SU-DHL-6 (cell line): ENCODE data around the gene TIAM2.

Source experiments
- H2AFZ ChIP-seq: fragments of 200-600 bp; sonication (generic); 2 replicates; pipeline ENCODE4 v1.6.1; 2014; ENCODE audit warnings: low read depth, mild to moderate bottlenecking, moderate library complexity, mixed read lengths, antibody characterized with exemption, low read length; ENCODE audit not compliant: severe bottlenecking
- H3F3A ChIP-seq: fragments of 200-600 bp; shearing (Covaris generic); 2 replicates; pipeline ENCODE4 v1.6.0; 2016; ENCODE audit warnings: antibody characterized with exemption, mild to moderate bottlenecking; ENCODE audit not compliant: insufficient read depth
- H3K27ac ChIP-seq: fragments of 200-600 bp; sonication (generic); 2 replicates; pipeline ENCODE4 v1.5.1; 2016; ENCODE audit warnings: low read depth, mild to moderate bottlenecking, low read length, moderate library complexity, mixed read lengths
- H3K27me3 ChIP-seq: fragments of 200-600 bp; sonication (generic), shearing (Covaris generic); 2 replicates; pipeline ENCODE4 v1.6.0; 2014; ENCODE audit warnings: mild to moderate bottlenecking, low read length
- H3K36me3 ChIP-seq: fragments of 200-600 bp; sonication (generic); 2 replicates; pipeline ENCODE4 v1.6.1; 2014; ENCODE audit warnings: mild to moderate bottlenecking, low read length, mixed read lengths
- H3K4me2 ChIP-seq: fragments of 300-600, 200-600 bp; shearing (Covaris generic), sonication (generic); 2 replicates; pipeline ENCODE4 v1.6.0; 2014; ENCODE audit warnings: low read length, low read depth, mild to moderate bottlenecking; ENCODE audit not compliant: poor library complexity, severe bottlenecking
- H3K4me3 ChIP-seq: fragments of 200-600 bp; sonication (generic); 2 replicates; pipeline ENCODE4 v1.5.1; 2014; ENCODE audit warnings: antibody characterized with exemption, low read length, mild to moderate bottlenecking, mixed read lengths; ENCODE audit not compliant: insufficient read depth, poor library complexity, severe bottlenecking
- H3K79me2 ChIP-seq: fragments of 200-600 bp; sonication (generic); 2 replicates; pipeline ENCODE4 v1.6.1; 2014; ENCODE audit warnings: mild to moderate bottlenecking, low read length, moderate library complexity; ENCODE audit not compliant: insufficient read depth
- H3K9ac ChIP-seq: fragments of 200-600 bp; sonication (generic); 2 replicates; pipeline ENCODE4 v1.7.0; 2014; ENCODE audit warnings: mild to moderate bottlenecking, low read length
- H3K9me2 ChIP-seq: fragments of 200-600 bp; sonication (generic); replicated peaks from 2 replicates; pipeline ENCODE4 v1.6.1; 2014; ENCODE audit warnings: low read length; ENCODE audit not compliant: insufficient read depth
- H3K9me3 ChIP-seq: fragments of 200-600 bp; sonication (generic); 2 replicates; pipeline ENCODE4 v1.6.1; 2014; ENCODE audit warnings: low read length, mixed read lengths; ENCODE audit not compliant: insufficient read depth
- H4K20me1 ChIP-seq: fragments of 200-600 bp; sonication (generic); 2 replicates; pipeline ENCODE4 v1.6.1; 2014; ENCODE audit warnings: low read depth, mild to moderate bottlenecking, antibody characterized with exemption, low read length, moderate library complexity, mixed read lengths
- EZH2phosphoT487 ChIP-seq: fragments of 200-600 bp; sonication (generic), shearing (Covaris generic); conservative IDR thresholded peaks from 2 replicates; pipeline ENCODE4 v1.6.1; 2018; ENCODE audit warnings: mild to moderate bottlenecking, antibody characterized with exemption, low read length, moderate library complexity, mixed read lengths
- TF ChIP-seq, protein P1 (sequence below): fragments of 200-600 bp; sonication (generic); IDR thresholded peaks from one replicate; pipeline ENCODE4 v1.5.1; 2017; ENCODE audit warnings: antibody characterized with exemption, mild to moderate bottlenecking, low read length, moderate library complexity; ENCODE audit not compliant: insufficient read depth, poor library complexity, severe bottlenecking

The TIAM2 gene

DNA sequence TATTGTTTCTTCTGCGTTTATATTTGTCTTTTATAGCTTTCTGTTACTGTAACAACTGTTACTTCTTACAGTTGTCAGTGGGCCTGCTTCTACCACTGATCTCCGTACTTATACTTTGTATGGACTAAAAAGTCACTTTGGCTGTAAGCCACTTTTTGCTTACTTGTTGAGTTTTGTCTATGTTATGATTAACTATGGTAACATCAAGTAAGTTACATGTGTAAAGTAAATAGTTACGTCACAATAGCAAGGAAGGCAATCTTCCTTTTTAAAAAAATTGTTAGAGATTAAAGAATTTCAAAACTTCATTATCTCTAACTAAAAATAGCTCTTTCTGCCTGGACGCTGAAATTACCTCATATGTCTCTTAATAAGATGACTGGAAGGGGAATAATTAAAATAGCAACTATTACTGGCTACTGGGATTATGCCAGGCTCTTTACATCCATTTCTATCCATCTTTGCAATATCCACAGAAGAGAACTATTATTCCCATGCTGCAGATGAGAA is 308.3 kb downstream of the TIAM2 start:
- Histone ChIP-seq H3K9me3 (no peaks in the 10 kb centered on the region), H3K27ac (no peak overlapping the region), H3K9ac (no peak overlapping the region), H3K27me3 (no peaks in the 10 kb centered on the region), H3F3A (peaks cover 11% of the 10 kb centered on the region; the same call in 1 of the 2 replicates), H4K20me1 (peaks cover 3% of the 10 kb centered on the region; the same call in 1 of the 2 replicates), H3K4me3 (no peak overlapping the region), H3K4me2 (no peak overlapping the region), H3K36me3 (peaks cover 57% of the 10 kb centered on the region), H3K9me2 (no peaks in the 10 kb centered on the region), H2AFZ (no peak overlapping the region), H3K79me2 (peaks cover 22% of the 10 kb centered on the region; the same call in 1 of the 2 replicates)
- TF ChIP-seq, protein P1, sequence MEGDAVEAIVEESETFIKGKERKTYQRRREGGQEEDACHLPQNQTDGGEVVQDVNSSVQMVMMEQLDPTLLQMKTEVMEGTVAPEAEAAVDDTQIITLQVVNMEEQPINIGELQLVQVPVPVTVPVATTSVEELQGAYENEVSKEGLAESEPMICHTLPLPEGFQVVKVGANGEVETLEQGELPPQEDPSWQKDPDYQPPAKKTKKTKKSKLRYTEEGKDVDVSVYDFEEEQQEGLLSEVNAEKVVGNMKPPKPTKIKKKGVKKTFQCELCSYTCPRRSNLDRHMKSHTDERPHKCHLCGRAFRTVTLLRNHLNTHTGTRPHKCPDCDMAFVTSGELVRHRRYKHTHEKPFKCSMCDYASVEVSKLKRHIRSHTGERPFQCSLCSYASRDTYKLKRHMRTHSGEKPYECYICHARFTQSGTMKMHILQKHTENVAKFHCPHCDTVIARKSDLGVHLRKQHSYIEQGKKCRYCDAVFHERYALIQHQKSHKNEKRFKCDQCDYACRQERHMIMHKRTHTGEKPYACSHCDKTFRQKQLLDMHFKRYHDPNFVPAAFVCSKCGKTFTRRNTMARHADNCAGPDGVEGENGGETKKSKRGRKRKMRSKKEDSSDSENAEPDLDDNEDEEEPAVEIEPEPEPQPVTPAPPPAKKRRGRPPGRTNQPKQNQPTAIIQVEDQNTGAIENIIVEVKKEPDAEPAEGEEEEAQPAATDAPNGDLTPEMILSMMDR: no peak
- TF ChIP-seq EZH2phosphoT487: no peak

- no peaks in the 10 kb centered on the region for H3K27me3 ChIP-seq
- no peaks in the 10 kb centered on the region for H3K9me2 ChIP-seq
- H3K9me3 ChIP-seq: no peaks in the 10 kb centered on the region
- TF ChIP-seq, protein P1: no peak
- TF ChIP-seq EZH2phosphoT487: no peak
- H3K4me2 ChIP-seq: no peak overlapping the region
- no peak overlapping the region for H3K9ac ChIP-seq
- peaks cover 17% of the 10 kb centered on the region for H3F3A ChIP-seq
- no peak overlapping the region for H3K4me3 ChIP-seq
- no peak overlapping the region for H3K27ac ChIP-seq
- H3K36me3 ChIP-seq: peaks cover 79% of the 10 kb centered on the region
- peaks cover 43% of the 10 kb centered on the region for H3K79me2 ChIP-seq
- no peaks in the 10 kb centered on the region for H4K20me1 ChIP-seq
- H2AFZ ChIP-seq: no peak overlapping the region
These were observed 311.8 kb downstream of the TIAM2 start for GRCh38 chr6:155306958-155307357.
